WTC11 (cell line): Measurements from ENCODE around the gene EPGN. TPM values are rescaled to one million over a fixed set of nuclear protein-coding genes. Genes with fewer than 3 reads are reported as not detected.

ENCODE experiments used
- ATAC-seq: fragments of 200-7000 bp; cut with Tn5 transposase; 2 replicates; pipeline ENCODE4 v1.10.0; 2021; ENCODE audit warnings: mild to moderate bottlenecking, moderate library complexity
- CTCF ChIA-PET: fragments of 300-600 bp; sonication (Branson Sonifier 250); formaldehyde crosslinking; loops from one replicate; lab custom pipeline; 2021; ENCODE audit warnings: antibody characterized with exemption; lab: Charles Lee
- POLR2A ChIA-PET: fragments of 350-600 bp; sonication (Branson Sonifier 250); formaldehyde crosslinking; loops from one replicate; lab custom pipeline; 2021; ENCODE audit warnings: antibody characterized with exemption; lab: Charles Lee
- DNase-seq: peaks from one replicate; pipeline ENCODE4 v3.0.0; 2021; ENCODE audit warnings: low spot score
- H3K27ac Mint-ChIP-seq: 2 replicates; pipeline ENCODE4 v1.8.0; 2021; ENCODE audit warnings: mixed read lengths
- H3K27me3 Mint-ChIP-seq: 2 replicates; pipeline ENCODE4 v1.8.0; 2021; ENCODE audit warnings: low read depth, mild to moderate bottlenecking, moderate library complexity, mixed read lengths
- H3K36me3 Mint-ChIP-seq: 2 replicates; pipeline ENCODE4 v1.8.0; 2021; ENCODE audit warnings: mixed read lengths
- H3K4me1 Mint-ChIP-seq: 2 replicates; pipeline ENCODE4 v1.8.0; 2022; ENCODE audit warnings: mixed read lengths
- H3K4me3 Mint-ChIP-seq: 2 replicates; pipeline ENCODE4 v1.8.0; 2021; ENCODE audit warnings: mild to moderate bottlenecking, moderate library complexity, mixed read lengths
- H3K9me3 Mint-ChIP-seq: 2 replicates; pipeline ENCODE4 v1.8.0; 2021; ENCODE audit warnings: mixed read lengths
- ATF1 ChIP-seq: sonication (generic); formaldehyde crosslinking; IDR thresholded peaks from 2 replicates; pipeline ENCODE4 v1.8.1; 2023; ENCODE audit warnings: mild to moderate bottlenecking, moderate library complexity, missing genetic modification reagents
- ESRRA ChIP-seq: sonication (generic); formaldehyde crosslinking; IDR thresholded peaks from 2 replicates; pipeline ENCODE4 v1.8.1; 2022; ENCODE audit warnings: mild to moderate bottlenecking, missing genetic modification reagents, borderline replicate concordance
- GABPB1 ChIP-seq: sonication (generic); formaldehyde crosslinking; IDR thresholded peaks from 2 replicates; pipeline ENCODE4 v1.8.1; 2023; ENCODE audit warnings: mild to moderate bottlenecking, missing genetic modification reagents
- IRF2 ChIP-seq: sonication (generic); formaldehyde crosslinking; IDR thresholded peaks from 2 replicates; pipeline ENCODE4 v1.8.0; 2022; ENCODE audit warnings: low read depth, missing genetic modification reagents, borderline replicate concordance
- JUN ChIP-seq: sonication (generic); formaldehyde crosslinking; IDR thresholded peaks from 2 replicates; pipeline ENCODE4 v1.8.0; 2023; ENCODE audit warnings: mild to moderate bottlenecking, missing genetic modification reagents
- MYBL2 ChIP-seq: sonication (generic); formaldehyde crosslinking; IDR thresholded peaks from 2 replicates; pipeline ENCODE4 v1.8.1; 2023; ENCODE audit warnings: mild to moderate bottlenecking, moderate library complexity, missing genetic modification reagents
- NFATC4 ChIP-seq: fragments of 250-450 bp; sonication (Bioruptor Pico); IDR thresholded peaks from 2 replicates; pipeline ENCODE4 v1.9.0; 2021; ENCODE audit warnings: mild to moderate bottlenecking
- PRRX2 ChIP-seq: fragments of 250-450 bp; sonication (Bioruptor Pico); IDR thresholded peaks from 2 replicates; pipeline ENCODE4 v1.8.0; 2021; ENCODE audit warnings: mild to moderate bottlenecking
- RELA ChIP-seq: sonication (generic); formaldehyde crosslinking; IDR thresholded peaks from 2 replicates; pipeline ENCODE4 v1.8.1; 2022; ENCODE audit warnings: missing genetic modification reagents, mild to moderate bottlenecking, borderline replicate concordance
- ZNF416 ChIP-seq: fragments of 250-450 bp; sonication (Bioruptor Pico); IDR thresholded peaks from 2 replicates; pipeline ENCODE4 v1.9.0; 2021; ENCODE audit warnings: mild to moderate bottlenecking, inconsistent platforms
- total RNA-seq: library from RNA; stranded (reverse); gene quantifications from 3 replicates; pipeline ENCODE4 v1.2.3, GENCODE V29; 2021
- TF ChIP-seq, protein P1 (sequence below): sonication (generic); formaldehyde crosslinking; IDR thresholded peaks from 2 replicates; pipeline ENCODE4 v1.8.0; 2022; ENCODE audit warnings: mild to moderate bottlenecking, missing genetic modification reagents
- TF ChIP-seq, protein P2 (sequence below): sonication (generic); formaldehyde crosslinking; IDR thresholded peaks from 2 replicates; pipeline ENCODE4 v1.8.1; 2023; ENCODE audit warnings: mild to moderate bottlenecking, missing genetic modification reagents
- TF ChIP-seq, protein P3 (sequence below): sonication (generic); formaldehyde crosslinking; IDR thresholded peaks from 2 replicates; pipeline ENCODE4 v1.8.0; 2022; ENCODE audit warnings: mild to moderate bottlenecking, missing genetic modification reagents
- TF ChIP-seq, protein P4 (sequence below): sonication (generic); formaldehyde crosslinking; IDR thresholded peaks from 2 replicates; pipeline ENCODE4 v1.8.0; 2022; ENCODE audit warnings: mild to moderate bottlenecking, missing genetic modification reagents
- TF ChIP-seq, protein P5 (sequence below): sonication (generic); formaldehyde crosslinking; IDR thresholded peaks from 2 replicates; pipeline ENCODE4 v1.8.1; 2022; ENCODE audit warnings: mild to moderate bottlenecking, missing genetic modification reagents, moderate library complexity, borderline replicate concordance
- TF ChIP-seq, protein P6 (sequence below): sonication (generic); formaldehyde crosslinking; IDR thresholded peaks from 2 replicates; pipeline ENCODE4 v1.8.1; 2023; ENCODE audit warnings: mild to moderate bottlenecking, moderate library complexity, missing genetic modification reagents
- TF ChIP-seq, protein P7 (sequence below): fragments of 250-450 bp; sonication (Bioruptor Pico); IDR thresholded peaks from 2 replicates; pipeline ENCODE4 v1.9.0; 2021; ENCODE audit warnings: mild to moderate bottlenecking, borderline replicate concordance
- TF ChIP-seq, protein P8 (sequence below): sonication (generic); formaldehyde crosslinking; IDR thresholded peaks from 2 replicates; pipeline ENCODE4 v1.8.1; 2022; ENCODE audit warnings: low read depth, mild to moderate bottlenecking, moderate library complexity, missing genetic modification reagents, borderline replicate concordance
- TF ChIP-seq, protein P9 (sequence below): sonication (generic); formaldehyde crosslinking; conservative IDR thresholded peaks from 2 replicates; pipeline ENCODE4 v1.8.1; 2023; ENCODE audit warnings: mild to moderate bottlenecking, low read depth, missing genetic modification reagents, moderate library complexity
- TF ChIP-seq, protein P10 (sequence below): fragments of 250-450 bp; sonication (Bioruptor Pico); IDR thresholded peaks from 2 replicates; pipeline ENCODE4 v1.8.0; 2021; ENCODE audit warnings: mild to moderate bottlenecking

Gene EPGN
- total RNA-seq, 1 experiment from 2014 or later = not detected

DNA sequence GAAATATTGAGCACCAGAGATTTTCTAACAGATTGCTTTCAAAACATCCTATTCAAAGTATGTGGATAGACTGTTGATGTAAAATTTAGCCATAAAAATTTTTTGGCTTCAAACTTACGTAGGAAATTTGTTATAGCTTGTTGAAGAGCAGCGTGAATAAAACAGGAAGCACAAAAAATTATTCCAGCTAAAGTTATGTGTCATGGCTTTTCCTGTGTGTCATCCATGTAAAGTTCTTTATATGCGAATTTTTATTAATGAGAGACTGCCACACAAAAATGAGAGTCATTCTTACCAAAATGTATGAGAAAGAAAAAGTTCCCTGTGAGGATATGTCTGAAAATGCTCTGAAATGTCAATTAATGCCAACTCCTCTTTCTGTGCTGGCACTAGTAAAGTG, 19.5 kb downstream of the EPGN start:
- no peaks in the 10 kb centered on the region for H3K36me3 Mint-ChIP-seq
- ChIA-PET POLR2A (no interaction called here), CTCF (no interaction called here)
- H3K4me1 Mint-ChIP-seq = peaks cover 11% of the 10 kb centered on the region
- no peaks in the 10 kb centered on the region for H3K27me3 Mint-ChIP-seq
- H3K9me3 Mint-ChIP-seq = no peaks in the 10 kb centered on the region
- TF ChIP-seq, protein P1, sequence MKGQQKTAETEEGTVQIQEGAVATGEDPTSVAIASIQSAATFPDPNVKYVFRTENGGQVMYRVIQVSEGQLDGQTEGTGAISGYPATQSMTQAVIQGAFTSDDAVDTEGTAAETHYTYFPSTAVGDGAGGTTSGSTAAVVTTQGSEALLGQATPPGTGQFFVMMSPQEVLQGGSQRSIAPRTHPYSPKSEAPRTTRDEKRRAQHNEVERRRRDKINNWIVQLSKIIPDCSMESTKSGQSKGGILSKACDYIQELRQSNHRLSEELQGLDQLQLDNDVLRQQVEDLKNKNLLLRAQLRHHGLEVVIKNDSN = no peak
- TF ChIP-seq IRF2 (no peak), ZNF416 (CRISPR knock-in tag) (no peak), GABPB1 (CRISPR knock-in tag) (no peak), ESRRA (no peak), PRRX2 (CRISPR knock-in tag) (no peak), RELA (CRISPR knock-in tag) (no peak), NFATC4 (CRISPR knock-in tag) (no peak)
- TF ChIP-seq, protein P2, sequence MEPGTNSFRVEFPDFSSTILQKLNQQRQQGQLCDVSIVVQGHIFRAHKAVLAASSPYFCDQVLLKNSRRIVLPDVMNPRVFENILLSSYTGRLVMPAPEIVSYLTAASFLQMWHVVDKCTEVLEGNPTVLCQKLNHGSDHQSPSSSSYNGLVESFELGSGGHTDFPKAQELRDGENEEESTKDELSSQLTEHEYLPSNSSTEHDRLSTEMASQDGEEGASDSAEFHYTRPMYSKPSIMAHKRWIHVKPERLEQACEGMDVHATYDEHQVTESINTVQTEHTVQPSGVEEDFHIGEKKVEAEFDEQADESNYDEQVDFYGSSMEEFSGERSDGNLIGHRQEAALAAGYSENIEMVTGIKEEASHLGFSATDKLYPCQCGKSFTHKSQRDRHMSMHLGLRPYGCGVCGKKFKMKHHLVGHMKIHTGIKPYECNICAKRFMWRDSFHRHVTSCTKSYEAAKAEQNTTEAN = no peak
- TF ChIP-seq, protein P3, sequence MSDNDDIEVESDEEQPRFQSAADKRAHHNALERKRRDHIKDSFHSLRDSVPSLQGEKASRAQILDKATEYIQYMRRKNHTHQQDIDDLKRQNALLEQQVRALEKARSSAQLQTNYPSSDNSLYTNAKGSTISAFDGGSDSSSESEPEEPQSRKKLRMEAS (CRISPR knock-in tag) = no peak
- TF ChIP-seq, protein P4, sequence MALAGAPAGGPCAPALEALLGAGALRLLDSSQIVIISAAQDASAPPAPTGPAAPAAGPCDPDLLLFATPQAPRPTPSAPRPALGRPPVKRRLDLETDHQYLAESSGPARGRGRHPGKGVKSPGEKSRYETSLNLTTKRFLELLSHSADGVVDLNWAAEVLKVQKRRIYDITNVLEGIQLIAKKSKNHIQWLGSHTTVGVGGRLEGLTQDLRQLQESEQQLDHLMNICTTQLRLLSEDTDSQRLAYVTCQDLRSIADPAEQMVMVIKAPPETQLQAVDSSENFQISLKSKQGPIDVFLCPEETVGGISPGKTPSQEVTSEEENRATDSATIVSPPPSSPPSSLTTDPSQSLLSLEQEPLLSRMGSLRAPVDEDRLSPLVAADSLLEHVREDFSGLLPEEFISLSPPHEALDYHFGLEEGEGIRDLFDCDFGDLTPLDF (CRISPR knock-in tag) = no peak
- TF ChIP-seq, protein P5, sequence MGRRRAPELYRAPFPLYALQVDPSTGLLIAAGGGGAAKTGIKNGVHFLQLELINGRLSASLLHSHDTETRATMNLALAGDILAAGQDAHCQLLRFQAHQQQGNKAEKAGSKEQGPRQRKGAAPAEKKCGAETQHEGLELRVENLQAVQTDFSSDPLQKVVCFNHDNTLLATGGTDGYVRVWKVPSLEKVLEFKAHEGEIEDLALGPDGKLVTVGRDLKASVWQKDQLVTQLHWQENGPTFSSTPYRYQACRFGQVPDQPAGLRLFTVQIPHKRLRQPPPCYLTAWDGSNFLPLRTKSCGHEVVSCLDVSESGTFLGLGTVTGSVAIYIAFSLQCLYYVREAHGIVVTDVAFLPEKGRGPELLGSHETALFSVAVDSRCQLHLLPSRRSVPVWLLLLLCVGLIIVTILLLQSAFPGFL (CRISPR knock-in tag) = no peak
- H3K27ac Mint-ChIP-seq = no peak overlapping the region
- H3K4me3 Mint-ChIP-seq = no peak overlapping the region
- DNase-seq (no peak), ATAC-seq (no peak)

DNA sequence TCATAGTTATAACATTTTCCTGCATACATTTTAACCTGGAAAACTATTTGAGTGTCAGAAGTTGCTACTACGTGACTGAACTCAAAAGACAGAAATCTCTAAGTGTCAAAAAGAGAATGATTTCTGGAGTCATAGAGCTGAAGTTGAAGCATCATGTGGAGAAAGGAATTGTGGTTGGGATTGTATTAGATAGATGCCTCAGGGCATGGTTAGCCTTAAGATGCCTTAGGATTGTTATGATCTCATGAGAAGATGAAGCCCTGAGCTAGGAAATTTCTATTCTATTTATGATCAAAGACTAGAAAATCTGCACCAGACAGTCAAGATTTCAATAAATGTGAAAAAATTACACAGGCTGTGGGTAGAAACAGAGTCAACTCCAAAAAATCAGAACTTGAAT, 20.2 kb downstream of the EPGN start:
- Mint-ChIP-seq H3K4me3 (no peak overlapping the region), H3K9me3 (no peaks in the 10 kb centered on the region), H3K36me3 (no peaks in the 10 kb centered on the region), H3K27me3 (no peaks in the 10 kb centered on the region), H3K4me1 (peaks cover 9% of the 10 kb centered on the region), H3K27ac (no peak overlapping the region)
- POLR2A ChIA-PET = no interaction called here
- DNase-seq (no peak), ATAC-seq (no peak)
- CTCF ChIA-PET = no interaction called here
- TF ChIP-seq, protein P6, sequence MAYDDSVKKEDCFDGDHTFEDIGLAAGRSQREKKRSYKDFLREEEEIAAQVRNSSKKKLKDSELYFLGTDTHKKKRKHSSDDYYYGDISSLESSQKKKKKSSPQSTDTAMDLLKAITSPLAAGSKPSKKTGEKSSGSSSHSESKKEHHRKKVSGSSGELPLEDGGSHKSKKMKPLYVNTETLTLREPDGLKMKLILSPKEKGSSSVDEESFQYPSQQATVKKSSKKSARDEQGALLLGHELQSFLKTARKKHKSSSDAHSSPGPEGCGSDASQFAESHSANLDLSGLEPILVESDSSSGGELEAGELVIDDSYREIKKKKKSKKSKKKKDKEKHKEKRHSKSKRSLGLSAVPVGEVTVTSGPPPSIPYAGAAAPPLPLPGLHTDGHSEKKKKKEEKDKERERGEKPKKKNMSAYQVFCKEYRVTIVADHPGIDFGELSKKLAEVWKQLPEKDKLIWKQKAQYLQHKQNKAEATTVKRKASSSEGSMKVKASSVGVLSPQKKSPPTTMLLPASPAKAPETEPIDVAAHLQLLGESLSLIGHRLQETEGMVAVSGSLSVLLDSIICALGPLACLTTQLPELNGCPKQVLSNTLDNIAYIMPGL (CRISPR knock-in tag) = no peak
- TF ChIP-seq, protein P7, sequence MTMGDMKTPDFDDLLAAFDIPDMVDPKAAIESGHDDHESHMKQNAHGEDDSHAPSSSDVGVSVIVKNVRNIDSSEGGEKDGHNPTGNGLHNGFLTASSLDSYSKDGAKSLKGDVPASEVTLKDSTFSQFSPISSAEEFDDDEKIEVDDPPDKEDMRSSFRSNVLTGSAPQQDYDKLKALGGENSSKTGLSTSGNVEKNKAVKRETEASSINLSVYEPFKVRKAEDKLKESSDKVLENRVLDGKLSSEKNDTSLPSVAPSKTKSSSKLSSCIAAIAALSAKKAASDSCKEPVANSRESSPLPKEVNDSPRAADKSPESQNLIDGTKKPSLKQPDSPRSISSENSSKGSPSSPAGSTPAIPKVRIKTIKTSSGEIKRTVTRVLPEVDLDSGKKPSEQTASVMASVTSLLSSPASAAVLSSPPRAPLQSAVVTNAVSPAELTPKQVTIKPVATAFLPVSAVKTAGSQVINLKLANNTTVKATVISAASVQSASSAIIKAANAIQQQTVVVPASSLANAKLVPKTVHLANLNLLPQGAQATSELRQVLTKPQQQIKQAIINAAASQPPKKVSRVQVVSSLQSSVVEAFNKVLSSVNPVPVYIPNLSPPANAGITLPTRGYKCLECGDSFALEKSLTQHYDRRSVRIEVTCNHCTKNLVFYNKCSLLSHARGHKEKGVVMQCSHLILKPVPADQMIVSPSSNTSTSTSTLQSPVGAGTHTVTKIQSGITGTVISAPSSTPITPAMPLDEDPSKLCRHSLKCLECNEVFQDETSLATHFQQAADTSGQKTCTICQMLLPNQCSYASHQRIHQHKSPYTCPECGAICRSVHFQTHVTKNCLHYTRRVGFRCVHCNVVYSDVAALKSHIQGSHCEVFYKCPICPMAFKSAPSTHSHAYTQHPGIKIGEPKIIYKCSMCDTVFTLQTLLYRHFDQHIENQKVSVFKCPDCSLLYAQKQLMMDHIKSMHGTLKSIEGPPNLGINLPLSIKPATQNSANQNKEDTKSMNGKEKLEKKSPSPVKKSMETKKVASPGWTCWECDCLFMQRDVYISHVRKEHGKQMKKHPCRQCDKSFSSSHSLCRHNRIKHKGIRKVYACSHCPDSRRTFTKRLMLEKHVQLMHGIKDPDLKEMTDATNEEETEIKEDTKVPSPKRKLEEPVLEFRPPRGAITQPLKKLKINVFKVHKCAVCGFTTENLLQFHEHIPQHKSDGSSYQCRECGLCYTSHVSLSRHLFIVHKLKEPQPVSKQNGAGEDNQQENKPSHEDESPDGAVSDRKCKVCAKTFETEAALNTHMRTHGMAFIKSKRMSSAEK (CRISPR knock-in tag) = no peak
- TF ChIP-seq, protein P8, sequence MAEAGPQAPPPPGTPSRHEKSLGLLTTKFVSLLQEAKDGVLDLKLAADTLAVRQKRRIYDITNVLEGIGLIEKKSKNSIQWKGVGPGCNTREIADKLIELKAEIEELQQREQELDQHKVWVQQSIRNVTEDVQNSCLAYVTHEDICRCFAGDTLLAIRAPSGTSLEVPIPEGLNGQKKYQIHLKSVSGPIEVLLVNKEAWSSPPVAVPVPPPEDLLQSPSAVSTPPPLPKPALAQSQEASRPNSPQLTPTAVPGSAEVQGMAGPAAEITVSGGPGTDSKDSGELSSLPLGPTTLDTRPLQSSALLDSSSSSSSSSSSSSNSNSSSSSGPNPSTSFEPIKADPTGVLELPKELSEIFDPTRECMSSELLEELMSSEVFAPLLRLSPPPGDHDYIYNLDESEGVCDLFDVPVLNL (CRISPR knock-in tag) = no peak
- TF ChIP-seq ATF1 (CRISPR knock-in tag) (no peak), MYBL2 (no peak), JUN (CRISPR knock-in tag) (no peak)
- TF ChIP-seq, protein P9, sequence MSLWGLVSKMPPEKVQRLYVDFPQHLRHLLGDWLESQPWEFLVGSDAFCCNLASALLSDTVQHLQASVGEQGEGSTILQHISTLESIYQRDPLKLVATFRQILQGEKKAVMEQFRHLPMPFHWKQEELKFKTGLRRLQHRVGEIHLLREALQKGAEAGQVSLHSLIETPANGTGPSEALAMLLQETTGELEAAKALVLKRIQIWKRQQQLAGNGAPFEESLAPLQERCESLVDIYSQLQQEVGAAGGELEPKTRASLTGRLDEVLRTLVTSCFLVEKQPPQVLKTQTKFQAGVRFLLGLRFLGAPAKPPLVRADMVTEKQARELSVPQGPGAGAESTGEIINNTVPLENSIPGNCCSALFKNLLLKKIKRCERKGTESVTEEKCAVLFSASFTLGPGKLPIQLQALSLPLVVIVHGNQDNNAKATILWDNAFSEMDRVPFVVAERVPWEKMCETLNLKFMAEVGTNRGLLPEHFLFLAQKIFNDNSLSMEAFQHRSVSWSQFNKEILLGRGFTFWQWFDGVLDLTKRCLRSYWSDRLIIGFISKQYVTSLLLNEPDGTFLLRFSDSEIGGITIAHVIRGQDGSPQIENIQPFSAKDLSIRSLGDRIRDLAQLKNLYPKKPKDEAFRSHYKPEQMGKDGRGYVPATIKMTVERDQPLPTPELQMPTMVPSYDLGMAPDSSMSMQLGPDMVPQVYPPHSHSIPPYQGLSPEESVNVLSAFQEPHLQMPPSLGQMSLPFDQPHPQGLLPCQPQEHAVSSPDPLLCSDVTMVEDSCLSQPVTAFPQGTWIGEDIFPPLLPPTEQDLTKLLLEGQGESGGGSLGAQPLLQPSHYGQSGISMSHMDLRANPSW (CRISPR knock-in tag) = no peak
- TF ChIP-seq, protein P10, sequence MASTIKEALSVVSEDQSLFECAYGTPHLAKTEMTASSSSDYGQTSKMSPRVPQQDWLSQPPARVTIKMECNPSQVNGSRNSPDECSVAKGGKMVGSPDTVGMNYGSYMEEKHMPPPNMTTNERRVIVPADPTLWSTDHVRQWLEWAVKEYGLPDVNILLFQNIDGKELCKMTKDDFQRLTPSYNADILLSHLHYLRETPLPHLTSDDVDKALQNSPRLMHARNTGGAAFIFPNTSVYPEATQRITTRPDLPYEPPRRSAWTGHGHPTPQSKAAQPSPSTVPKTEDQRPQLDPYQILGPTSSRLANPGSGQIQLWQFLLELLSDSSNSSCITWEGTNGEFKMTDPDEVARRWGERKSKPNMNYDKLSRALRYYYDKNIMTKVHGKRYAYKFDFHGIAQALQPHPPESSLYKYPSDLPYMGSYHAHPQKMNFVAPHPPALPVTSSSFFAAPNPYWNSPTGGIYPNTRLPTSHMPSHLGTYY (CRISPR knock-in tag) = no peak
